IMR-90 (cell line): ENCODE results near the gene SPAG16. TPM values are rescaled to one million over a fixed set of nuclear protein-coding genes. Genes with fewer than 3 reads are reported as not detected.

Source experiments
- ATAC-seq: fragments of 200-7000 bp; cut with Tn5 transposase; 2 replicates; pipeline ENCODE4 v1.9.1; 2020; ENCODE audit warnings: low read depth, mild to moderate bottlenecking, moderate library complexity
- BruUV-seq: library from RNA; stranded (reverse); fragments of 400-500 nt; replicated peaks from 2 replicates; lab custom pipeline; 2021; lab: Mats Ljungman, UMichigan
- CTCF ChIA-PET: fragments of 300-600 bp; formaldehyde crosslinking; extraction: SDS; loops from one replicate; lab custom pipeline; 2021; ENCODE audit warnings: antibody characterized with exemption; lab: Yijun Ruan, JAX
- POLR2A ChIA-PET: fragments of 300-600 bp; sonication (Branson Sonifier 250); formaldehyde crosslinking; loops from one replicate; lab custom pipeline; 2022; ENCODE audit warnings: antibody characterized with exemption; ENCODE audit not compliant: unreplicated experiment; lab: Charles Lee
- DNase-seq: peaks from one replicate; pipeline ENCODE4 v3.0.0; 2013
- H2AFZ ChIP-seq: replicated peaks from 2 replicates; pipeline ENCODE3; 2013; ENCODE audit warnings: low read length, mild to moderate bottlenecking; ENCODE audit not compliant: poor library complexity
- H2AK5ac ChIP-seq: 2 replicates; pipeline ENCODE4 v1.6.1; 2013; ENCODE audit warnings: low read depth, low read length, inconsistent platforms
- H2AK9ac ChIP-seq: replicated peaks from 2 replicates; pipeline ENCODE3; 2013; ENCODE audit warnings: mild to moderate bottlenecking, low read depth, low read length, moderate library complexity; ENCODE audit not compliant: poor library complexity
- H2BK120ac ChIP-seq: 2 replicates; pipeline ENCODE4 v1.6.1; 2013; ENCODE audit warnings: low read depth, low read length, inconsistent platforms
- H2BK15ac ChIP-seq: 3 replicates; pipeline ENCODE4 v1.6.1; 2013; ENCODE audit warnings: low read depth, low read length, inconsistent platforms
- H2BK20ac ChIP-seq: 2 replicates; pipeline ENCODE4 v1.6.1; 2013; ENCODE audit warnings: low read depth, mild to moderate bottlenecking, inconsistent platforms, low read length, moderate library complexity
- H2BK5ac ChIP-seq: 2 replicates; pipeline ENCODE4 v1.6.1; 2013; ENCODE audit warnings: mild to moderate bottlenecking, low read depth, low read length, inconsistent platforms; ENCODE audit not compliant: poor library complexity, severe bottlenecking
- H3K14ac ChIP-seq: replicated peaks from 2 replicates; pipeline ENCODE4 v1.6.1; 2013; ENCODE audit warnings: low read depth, low read length, inconsistent platforms
- H3K18ac ChIP-seq: 2 replicates; pipeline ENCODE4 v1.6.1; 2013; ENCODE audit warnings: low read depth, low read length, control low read depth
- H3K23ac ChIP-seq: 2 replicates; pipeline ENCODE4 v1.6.1; 2013; ENCODE audit warnings: low read depth, low read length, inconsistent platforms
- H3K27ac ChIP-seq: 2 replicates; pipeline ENCODE4 v1.5.1; 2013; ENCODE audit warnings: mild to moderate bottlenecking, control low read depth, low read length; ENCODE audit not compliant: insufficient read depth
- H3K27me3 ChIP-seq: 2 replicates; pipeline ENCODE4 v1.6.1; 2013; ENCODE audit warnings: low read length; ENCODE audit not compliant: control insufficient read depth, insufficient read depth
- H3K36me3 ChIP-seq: 2 replicates; pipeline ENCODE4 v1.6.1; 2013; ENCODE audit warnings: low read length, mixed read lengths; ENCODE audit not compliant: control insufficient read depth, insufficient read depth
- H3K4ac ChIP-seq: 2 replicates; pipeline ENCODE4 v1.6.1; 2013; ENCODE audit warnings: low read depth, low read length, inconsistent platforms
- H3K4me1 ChIP-seq: 2 replicates; pipeline ENCODE4 v1.6.1; 2013; ENCODE audit warnings: low read length, mixed read lengths; ENCODE audit not compliant: control insufficient read depth, insufficient read depth
- H3K4me2 ChIP-seq: 2 replicates; pipeline ENCODE4 v1.6.1; 2013; ENCODE audit warnings: low read depth, mild to moderate bottlenecking, control low read depth, low read length, moderate library complexity
- H3K4me3 ChIP-seq: 2 replicates; pipeline ENCODE4 v1.5.1; 2013; ENCODE audit warnings: low read depth, mild to moderate bottlenecking, control low read depth, low read length, moderate library complexity; ENCODE audit not compliant: insufficient read depth
- H3K56ac ChIP-seq: 2 replicates; pipeline ENCODE4 v1.6.1; 2013; ENCODE audit warnings: low read length, inconsistent platforms; ENCODE audit not compliant: insufficient read depth; ENCODE audit errors: extremely low read depth
- H3K79me1 ChIP-seq, 2 experiments: 2 replicates each; pipeline ENCODE4 v1.6.1; 2013; ENCODE audit warnings: low read length in 2 of 2, inconsistent platforms in 1 of 2, low read depth in 1 of 2
- H3K9ac ChIP-seq: 2 replicates; pipeline ENCODE4 v1.6.1; 2013; ENCODE audit warnings: low read depth, low read length, control low read depth
- H3K9me1 ChIP-seq: 2 replicates; pipeline ENCODE4 v1.6.1; 2013; ENCODE audit warnings: low read length, inconsistent platforms; ENCODE audit not compliant: insufficient read depth
- H3K9me3 ChIP-seq: 2 replicates; pipeline ENCODE4 v1.6.1; 2013; ENCODE audit warnings: low read length; ENCODE audit not compliant: control insufficient read depth, insufficient read depth
- H4K20me1 ChIP-seq: 2 replicates; pipeline ENCODE4 v1.6.1; 2013; ENCODE audit warnings: low read length, inconsistent platforms; ENCODE audit not compliant: insufficient read depth
- H4K5ac ChIP-seq: 2 replicates; pipeline ENCODE4 v1.6.1; 2013; ENCODE audit warnings: mild to moderate bottlenecking, low read depth, low read length, control low read depth
- H4K8ac ChIP-seq, 2 experiments: 2 replicates each; pipeline ENCODE4 v1.6.1; 2013; ENCODE audit warnings: low read depth in 2 of 2, low read length in 2 of 2, control low read depth in 1 of 2, inconsistent platforms in 1 of 2
- H4K91ac ChIP-seq: 2 replicates; pipeline ENCODE4 v1.6.1; 2013; ENCODE audit warnings: low read depth, low read length, inconsistent platforms; ENCODE audit not compliant: insufficient read depth
- CHD1 ChIP-seq: IDR thresholded peaks from 2 replicates; pipeline ENCODE4 v1.6.1; 2012; ENCODE audit warnings: low read depth, low read length, improper control_type of control experiment
- WGBS, 2 experiments: methylation state at CpG; one replicate each; pipeline versions ENCODE4 v1.1.5 to v1.1.7; 2013; ENCODE audit warnings: missing lambda C conversion rate in 2 of 2; ENCODE audit not compliant: insufficient read length in 1 of 2; ENCODE audit errors: extremely low coverage in 2 of 2; 5-methylcytosine and 5-hydroxymethylcytosine counted together
- dilution Hi-C: fragments of 300-500 bp; cut with HindIII; formaldehyde crosslinking; loops from one replicate; pipeline ENCODE4 v1.14.3; 2018; ENCODE audit warnings: low sequenced_read_pairs; ENCODE audit not compliant: unreplicated experiment
- in situ Hi-C: fragments of 300-500 bp; cut with MboI; formaldehyde crosslinking; loops from 3 replicates; pipeline ENCODE4 v1.14.3; 2019; ENCODE audit warnings: low sequenced_read_pairs, inconsistent platforms, mixed read lengths
- intact Hi-C: fragments of 100-400 bp; cut with micrococcal nuclease; formaldehyde crosslinking; loops from 2 replicates; pipeline ENCODE4 v1.10.0; 2022
- polyA plus RNA-seq, 3 experiments: library from polyadenylated mRNA; depleted of rRNA; stranded (reverse); fragments of >200 nt; gene quantifications; 2 replicates each; pipeline ENCODE4 v1.2.3, GENCODE V29; 2012; ENCODE audit warnings: low replicate concordance in 1 of 3
- total RNA-seq: library from RNA; depleted of rRNA; stranded (reverse); fragments of >200 nt; gene quantifications from 2 replicates; pipeline ENCODE4 v1.2.3, GENCODE V29; 2012

Gene SPAG16
- total and polyA plus RNA-seq, 2 of the 4 experiments (the other 2 are of a cell fraction), result 7.3 to 13.5 TPM

GRCh38 chr2:213544940-213545339 is 260.7 kb downstream of the SPAG16 start:
- no peak for TF ChIP-seq CHD1
- H3K27ac ChIP-seq, result no peak overlapping the region
- H3K79me1 ChIP-seq, result no peaks in the 10 kb centered on the region
- no peak overlapping the region for H3K18ac ChIP-seq
- intact Hi-C loops, result no loop called here
- no peak overlapping the region for H2BK120ac ChIP-seq
- no peaks in the 10 kb centered on the region for H3K27me3 ChIP-seq
- H3K14ac ChIP-seq, result no peak overlapping the region
- in situ Hi-C loops, result no loop called here
- H4K91ac ChIP-seq, result no peak overlapping the region
- H4K5ac ChIP-seq, result no peak overlapping the region
- H3K23ac ChIP-seq, result no peak overlapping the region
- H3K56ac ChIP-seq, result no peak overlapping the region
- H2BK5ac ChIP-seq, result no peak overlapping the region
- no peaks in the 10 kb centered on the region; the same call in 1 of the 2 replicates for H3K9me3 ChIP-seq
- H3K36me3 ChIP-seq, result no peaks in the 10 kb centered on the region
- H2AK5ac ChIP-seq, result no peak overlapping the region
- H3K4me2 ChIP-seq, result no peak overlapping the region
- no peak overlapping the region for H2BK20ac ChIP-seq
- no peak overlapping the region for H3K4me3 ChIP-seq
- H3K4ac ChIP-seq, result no peak overlapping the region
- H3K9me1 ChIP-seq, result no peaks in the 10 kb centered on the region
- H3K9ac ChIP-seq, result no peak overlapping the region
- DNase-seq (no peak), ATAC-seq (no peak)
- dilution Hi-C loops, result no loop called here
- H2BK15ac ChIP-seq, result no peak overlapping the region
- no peak overlapping the region for H2AK9ac ChIP-seq
- ChIA-PET POLR2A (no interaction called here), CTCF (interaction anchor here (0.6 kb wide), 1 partner anchor 849 kb away, joined by 3 read pairs; no protein-coding TSS in a partner anchor)
- no CpG with 5 or more reads among the region's 1 CpG for WGBS, 2 experiments
- no peaks in the 10 kb centered on the region for H4K20me1 ChIP-seq
- H4K8ac ChIP-seq, result no peak overlapping the region
- H3K4me1 ChIP-seq, result no peaks in the 10 kb centered on the region
- BruUV-seq, result no TSS peak
- no peak overlapping the region for H2AFZ ChIP-seq
